GM18519 (cell line): ENCODE data around the gene PXMP4.
"Not testable (repeated sequence)": the region's sequence is repeated elsewhere in the genome, so short reads cannot be mapped to it uniquely, and the experiment has no call there.

Source experiments
- ATAC-seq: cut with Tn5 transposase; IDR thresholded peaks from one replicate; pipeline ENCODE4 v1.9.1; 2021; ENCODE audit warnings: mild to moderate bottlenecking, moderate library complexity; ENCODE audit not compliant: unreplicated experiment, low FRiP score

The PXMP4 gene

GRCh38 chr20:33719989-33720709 is at the start of gene PXMP4:
Gene PXMP4, minus strand, starts transcription at chr20:33720310. Its CDS starts 103 bp downstream, at chr20:33720207.
- ATAC-seq: peak; percentile 95

- ATAC-seq: no peak
Observed at GRCh38 chr20:33769043-33769442, 48.9 kb upstream of the PXMP4 start.

- ATAC-seq: no peak
Observed at GRCh38 chr20:33767777-33768138, 47.6 kb upstream of the PXMP4 start.

GRCh38 chr20:33766686-33767085 is 46.6 kb upstream of the PXMP4 start:
- ATAC-seq: no peak

GRCh38 chr20:33765592-33765991 is 45.5 kb upstream of the PXMP4 start:
- no peak for ATAC-seq

- no peak for ATAC-seq
Observed at GRCh38 chr20:33765099-33765498, 45.0 kb upstream of the PXMP4 start.

GRCh38 chr20:33761698-33762250 is 41.7 kb upstream of the PXMP4 start:
- no peak for ATAC-seq

GRCh38 chr20:33757458-33757857 is 37.3 kb upstream of the PXMP4 start:
- ATAC-seq: no peak

- ATAC-seq: no peak
Observed at GRCh38 chr20:33757046-33757445, 36.9 kb upstream of the PXMP4 start.

GRCh38 chr20:33755936-33756490 is 35.9 kb upstream of the PXMP4 start:
- not testable (repeated sequence) for ATAC-seq

- no peak for ATAC-seq
Observed at GRCh38 chr20:33753763-33754162, 33.7 kb upstream of the PXMP4 start.

- no peak for ATAC-seq
Observed at GRCh38 chr20:33753143-33753542, 33.0 kb upstream of the PXMP4 start.

- ATAC-seq: no peak
Observed at GRCh38 chr20:33751775-33752174, 31.7 kb upstream of the PXMP4 start.

GRCh38 chr20:33746325-33746998 is 26.4 kb upstream of the PXMP4 start:
- no peak for ATAC-seq

- no peak for ATAC-seq
Observed at GRCh38 chr20:33744773-33745385, 24.8 kb upstream of the PXMP4 start.

GRCh38 chr20:33744181-33744580 is 24.1 kb upstream of the PXMP4 start:
- ATAC-seq: no peak

GRCh38 chr20:33740189-33740588 is 20.1 kb upstream of the PXMP4 start:
- no peak for ATAC-seq

- ATAC-seq: no peak
Observed at GRCh38 chr20:33739493-33739892, 19.4 kb upstream of the PXMP4 start.

GRCh38 chr20:33736962-33737361 is 16.9 kb upstream of the PXMP4 start:
- ATAC-seq: no peak

- ATAC-seq: no peak
Observed at GRCh38 chr20:33733654-33734576, 13.8 kb upstream of the PXMP4 start.
